SK-N-SH treated with all-trans-retinoic acid at 6 μM for 48 hours (cell line): ENCODE measurements around the gene ACOT7.

Source experiments
- ATAC-seq: fragments of 200-7000 bp; cut with Tn5 transposase; 3 replicates; pipeline ENCODE4 v1.9.1; 2020; ENCODE audit warnings: mild to moderate bottlenecking, moderate library complexity
- ARNTL ChIP-seq: fragments of 450-650 bp; formaldehyde crosslinking; IDR thresholded peaks from 2 replicates; pipeline ENCODE4 v1.5.0; 2020; ENCODE audit warnings: low read depth, mild to moderate bottlenecking, moderate library complexity, borderline replicate concordance
- BACH2 ChIP-seq: fragments of 250-450 bp; sonication (Bioruptor Pico); IDR thresholded peaks from 2 replicates; pipeline ENCODE4 v1.9.0; 2021; ENCODE audit warnings: mild to moderate bottlenecking, borderline replicate concordance
- CREB5 ChIP-seq: fragments of 250-450 bp; sonication (Bioruptor Pico); IDR thresholded peaks from 2 replicates; pipeline ENCODE4 v1.5.1; 2020; ENCODE audit warnings: low read depth, mild to moderate bottlenecking, moderate library complexity
- CSRNP3 ChIP-seq: fragments of 250-450 bp; sonication (Bioruptor Pico); IDR thresholded peaks from 2 replicates; pipeline ENCODE4 v1.5.1; 2021; ENCODE audit warnings: mild to moderate bottlenecking, moderate library complexity
- ESRRG ChIP-seq: fragments of 250-450 bp; sonication (Bioruptor Pico); IDR thresholded peaks from 2 replicates; pipeline ENCODE4 v1.6.1; 2021; ENCODE audit warnings: mild to moderate bottlenecking
- GLIS3 ChIP-seq: fragments of 250-450 bp; sonication (Bioruptor Pico); IDR thresholded peaks from 2 replicates; pipeline ENCODE4 v1.5.0; 2020; ENCODE audit warnings: mild to moderate bottlenecking, moderate library complexity
- ISL1 ChIP-seq: fragments of 250-450 bp; sonication (Bioruptor Pico); IDR thresholded peaks from 2 replicates; pipeline ENCODE4 v2.1.2; 2022; ENCODE audit warnings: mild to moderate bottlenecking, moderate library complexity
- PATZ1 ChIP-seq: fragments of 250-450 bp; sonication (Bioruptor Pico); IDR thresholded peaks from 2 replicates; pipeline ENCODE4 v1.8.0; 2020; ENCODE audit warnings: mild to moderate bottlenecking, moderate library complexity, borderline replicate concordance
- POU6F1 ChIP-seq: fragments of 250-450 bp; sonication (Bioruptor Pico); IDR thresholded peaks from 2 replicates; pipeline ENCODE4 v1.8.0; 2021; ENCODE audit warnings: low read depth, mild to moderate bottlenecking, moderate library complexity, borderline replicate concordance
- PPARA ChIP-seq: fragments of 250-450 bp; sonication (Bioruptor Pico); IDR thresholded peaks from 2 replicates; pipeline ENCODE4 v1.5.0; 2020; ENCODE audit warnings: mild to moderate bottlenecking, borderline replicate concordance
- RARB ChIP-seq: fragments of 250-450 bp; sonication (Bioruptor Pico); IDR thresholded peaks from 2 replicates; pipeline ENCODE4 v1.8.0; 2021; ENCODE audit warnings: mild to moderate bottlenecking, moderate library complexity
- SNAI2 ChIP-seq: fragments of 250-450 bp; sonication (Bioruptor Pico); IDR thresholded peaks from 2 replicates; pipeline ENCODE4 v1.5.0; 2020; ENCODE audit warnings: mild to moderate bottlenecking, moderate library complexity
- TCF4 ChIP-seq: fragments of 250-450 bp; sonication (Bioruptor Pico); IDR thresholded peaks from 2 replicates; pipeline ENCODE4 v1.8.0; 2021; ENCODE audit warnings: mild to moderate bottlenecking, moderate library complexity, borderline replicate concordance
- TOX ChIP-seq: fragments of 250-450 bp; sonication (Bioruptor Pico); IDR thresholded peaks from 2 replicates; pipeline ENCODE4 v1.8.0; 2021; ENCODE audit warnings: mild to moderate bottlenecking, moderate library complexity, borderline replicate concordance
- ZC3H10 ChIP-seq: fragments of 250-450 bp; sonication (Bioruptor Pico); IDR thresholded peaks from 2 replicates; pipeline ENCODE4 v1.5.1; 2021; ENCODE audit warnings: mild to moderate bottlenecking, moderate library complexity
- ZFP30 ChIP-seq: fragments of 450-650 bp; formaldehyde crosslinking; IDR thresholded peaks from 2 replicates; pipeline ENCODE4 v1.5.0; 2022; ENCODE audit warnings: mild to moderate bottlenecking, moderate library complexity
- ZNF565 ChIP-seq: fragments of 450-650 bp; formaldehyde crosslinking; conservative IDR thresholded peaks from 2 replicates; pipeline ENCODE4 v1.5.0; 2020; ENCODE audit warnings: low read depth, mild to moderate bottlenecking, moderate library complexity
- ZNF70 ChIP-seq: fragments of 450-650 bp; formaldehyde crosslinking; IDR thresholded peaks from 2 replicates; pipeline ENCODE4 v1.5.0; 2020; ENCODE audit warnings: mild to moderate bottlenecking, moderate library complexity
- ZNF8 ChIP-seq: fragments of 450-650 bp; formaldehyde crosslinking; IDR thresholded peaks from 2 replicates; pipeline ENCODE4 v1.5.0; 2020; ENCODE audit warnings: mild to moderate bottlenecking, moderate library complexity

ACOT7 gene

GRCh38 chr1:6409733-6410132 lies 16.2 kb upstream of the ACOT7 start:
- TF ChIP-seq ZFP30 (CRISPR knock-in tag): no peak
- no peak for TF ChIP-seq CREB5 (CRISPR knock-in tag)
- no peak for TF ChIP-seq BACH2 (CRISPR knock-in tag)
- no peak for TF ChIP-seq CSRNP3 (CRISPR knock-in tag)
- no peak for ATAC-seq

GRCh38 chr1:6409053-6409452 lies 15.5 kb upstream of the ACOT7 start:
- TF ChIP-seq RARB: no peak
- no peak for TF ChIP-seq ZC3H10 (CRISPR knock-in tag)
- no peak for TF ChIP-seq POU6F1 (CRISPR knock-in tag)
- TF ChIP-seq SNAI2 (CRISPR knock-in tag): no peak
- no peak for TF ChIP-seq PATZ1 (CRISPR knock-in tag)
- TF ChIP-seq GLIS3 (CRISPR knock-in tag): no peak
- no peak for TF ChIP-seq ARNTL
- no peak for TF ChIP-seq CREB5 (CRISPR knock-in tag)
- TF ChIP-seq PPARA (CRISPR knock-in tag): no peak
- TF ChIP-seq ISL1: no peak
- no peak for TF ChIP-seq ESRRG (CRISPR knock-in tag)
- TF ChIP-seq TCF4 (CRISPR knock-in tag): no peak
- no peak for TF ChIP-seq ZNF70 (CRISPR knock-in tag)
- TF ChIP-seq, all 23 proteins: peak for 0
- no peak for ATAC-seq

- TF ChIP-seq POU6F1 (CRISPR knock-in tag) (no peak), TCF4 (CRISPR knock-in tag) (no peak), ZNF565 (CRISPR knock-in tag) (no peak), ZNF8 (CRISPR knock-in tag) (no peak), TOX (no peak), ZC3H10 (CRISPR knock-in tag) (no peak), CSRNP3 (CRISPR knock-in tag) (no peak)
- TF ChIP-seq, all 23 proteins: peak for 0
- ATAC-seq: no peak
These were observed 14.5 kb upstream of the ACOT7 start for GRCh38 chr1:6408023-6408422.
